Type B pancreatic cell (in vitro differentiated cells): Measurements from ENCODE around the gene SLC4A1AP. TPM values are rescaled to one million over a fixed set of nuclear protein-coding genes. Genes with fewer than 3 reads are reported as not detected.
A peak's percentile ranks its signal among the peaks of the same experiment; 100 is the strongest.

ENCODE experiments used
- DNase-seq: peaks from one replicate; pipeline ENCODE4 v3.0.0; 2021; ENCODE audit warnings: mixed read lengths; ENCODE audit not compliant: unreplicated experiment; ENCODE audit errors: extremely low spot score
- H3K27ac Mint-ChIP-seq: 2 replicates; pipeline ENCODE4 v1.8.0; 2021; ENCODE audit warnings: mild to moderate bottlenecking, mixed read lengths
- H3K27me3 Mint-ChIP-seq: 2 replicates; pipeline ENCODE4 v1.8.0; 2021; ENCODE audit warnings: mixed read lengths
- H3K36me3 Mint-ChIP-seq: 2 replicates; pipeline ENCODE4 v1.8.0; 2021; ENCODE audit warnings: mixed read lengths
- H3K4me1 Mint-ChIP-seq: one replicate; pipeline ENCODE4 v1.8.0; 2021; ENCODE audit warnings: mixed read lengths; ENCODE audit not compliant: unreplicated experiment
- H3K4me3 Mint-ChIP-seq: 2 replicates; pipeline ENCODE4 v1.8.0; 2021; ENCODE audit warnings: mild to moderate bottlenecking, mixed read lengths
- H3K9me3 Mint-ChIP-seq: 2 replicates; pipeline ENCODE4 v1.8.0; 2021; ENCODE audit warnings: mixed read lengths
- total RNA-seq: library from RNA; stranded (reverse); gene quantifications from 2 replicates; pipeline ENCODE4 v1.2.1, GENCODE V29; 2021; ENCODE audit warnings: low replicate concordance
- TF ChIP-seq, protein P1 (sequence below): fragments of 200-600 bp; sonication (generic); conservative IDR thresholded peaks from 2 replicates; pipeline ENCODE4 v1.5.0; 2021; ENCODE audit warnings: antibody characterized with exemption, mild to moderate bottlenecking

SLC4A1AP gene
- total RNA-seq, 1 donor from 2014 or later, result 20.7 TPM

- peaks cover 10% of the 10 kb centered on the region for H3K4me1 Mint-ChIP-seq
- peaks cover 19% of the 10 kb centered on the region for H3K27me3 Mint-ChIP-seq
- no peak overlapping the region for H3K4me3 Mint-ChIP-seq
- no peaks in the 10 kb centered on the region for H3K36me3 Mint-ChIP-seq
- no peaks in the 10 kb centered on the region for H3K9me3 Mint-ChIP-seq
- TF ChIP-seq, protein P1, sequence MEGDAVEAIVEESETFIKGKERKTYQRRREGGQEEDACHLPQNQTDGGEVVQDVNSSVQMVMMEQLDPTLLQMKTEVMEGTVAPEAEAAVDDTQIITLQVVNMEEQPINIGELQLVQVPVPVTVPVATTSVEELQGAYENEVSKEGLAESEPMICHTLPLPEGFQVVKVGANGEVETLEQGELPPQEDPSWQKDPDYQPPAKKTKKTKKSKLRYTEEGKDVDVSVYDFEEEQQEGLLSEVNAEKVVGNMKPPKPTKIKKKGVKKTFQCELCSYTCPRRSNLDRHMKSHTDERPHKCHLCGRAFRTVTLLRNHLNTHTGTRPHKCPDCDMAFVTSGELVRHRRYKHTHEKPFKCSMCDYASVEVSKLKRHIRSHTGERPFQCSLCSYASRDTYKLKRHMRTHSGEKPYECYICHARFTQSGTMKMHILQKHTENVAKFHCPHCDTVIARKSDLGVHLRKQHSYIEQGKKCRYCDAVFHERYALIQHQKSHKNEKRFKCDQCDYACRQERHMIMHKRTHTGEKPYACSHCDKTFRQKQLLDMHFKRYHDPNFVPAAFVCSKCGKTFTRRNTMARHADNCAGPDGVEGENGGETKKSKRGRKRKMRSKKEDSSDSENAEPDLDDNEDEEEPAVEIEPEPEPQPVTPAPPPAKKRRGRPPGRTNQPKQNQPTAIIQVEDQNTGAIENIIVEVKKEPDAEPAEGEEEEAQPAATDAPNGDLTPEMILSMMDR, result no peak
- no peak for DNase-seq
- H3K27ac Mint-ChIP-seq, result no peak overlapping the region
Measured at GRCh38 chr2:27711804-27712203, 48.1 kb downstream of the SLC4A1AP start.

DNA sequence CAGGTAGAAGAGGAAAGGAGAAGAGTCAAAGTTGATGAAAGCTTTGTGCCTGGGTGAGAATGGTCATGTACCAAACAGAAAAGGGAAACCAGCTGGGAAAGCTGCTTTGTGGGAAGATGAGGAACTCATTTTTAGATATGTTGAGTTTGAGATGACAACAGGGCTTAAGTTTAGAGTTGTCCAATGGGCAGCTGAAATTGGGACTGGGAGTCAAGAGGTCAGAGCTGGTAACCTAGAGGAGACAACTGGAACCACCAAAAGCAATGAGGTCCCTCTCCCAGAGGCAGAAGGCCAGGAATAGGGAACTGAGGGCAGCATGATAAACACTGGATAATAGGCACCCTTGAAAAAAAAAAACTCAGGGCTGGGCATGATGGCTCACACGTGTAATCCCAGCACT is 48.8 kb downstream of the SLC4A1AP start:
- Mint-ChIP-seq H3K9me3 (no peaks in the 10 kb centered on the region), H3K36me3 (no peaks in the 10 kb centered on the region), H3K4me1 (peaks cover 14% of the 10 kb centered on the region), H3K4me3 (peak overlapping the region; percentile 9), H3K27me3 (peaks cover 24% of the 10 kb centered on the region), H3K27ac (no peak overlapping the region)
- DNase-seq, result no peak
- TF ChIP-seq, protein P1, result no peak

DNA sequence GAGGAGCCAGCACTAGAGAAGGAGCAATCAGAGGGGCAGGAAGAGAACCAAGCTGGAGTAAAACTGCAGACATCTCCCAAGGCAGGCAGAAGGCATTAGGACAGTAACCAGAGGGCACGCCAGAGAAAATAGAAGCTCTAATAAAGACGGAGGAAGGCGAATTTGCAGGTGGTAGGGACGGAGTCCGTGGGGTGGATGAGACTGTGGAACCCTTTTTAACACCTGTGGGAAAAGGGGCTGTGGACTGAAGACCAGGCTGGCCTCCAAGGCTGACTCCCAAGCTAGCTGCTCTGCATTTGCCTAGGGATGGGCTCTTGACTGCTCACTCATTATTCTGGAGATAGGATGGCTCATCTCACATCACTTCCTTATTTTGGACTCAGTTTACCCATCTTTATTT is 49.5 kb downstream of the SLC4A1AP start:
- Mint-ChIP-seq H3K27me3 (peaks cover 24% of the 10 kb centered on the region), H3K4me3 (no peak overlapping the region), H3K36me3 (no peaks in the 10 kb centered on the region), H3K4me1 (peaks cover 14% of the 10 kb centered on the region), H3K27ac (no peak overlapping the region), H3K9me3 (no peaks in the 10 kb centered on the region)
- DNase-seq, result no peak
- TF ChIP-seq, protein P1, result no peak

GRCh38 chr2:27714053-27714452 is 50.4 kb downstream of the SLC4A1AP start:
- H3K4me3 Mint-ChIP-seq, result peak overlapping the region; percentile 85
- TF ChIP-seq, protein P1, result no peak
- no peaks in the 10 kb centered on the region for H3K36me3 Mint-ChIP-seq
- no peak overlapping the region for H3K27ac Mint-ChIP-seq
- H3K9me3 Mint-ChIP-seq, result no peaks in the 10 kb centered on the region
- peaks cover 14% of the 10 kb centered on the region for H3K4me1 Mint-ChIP-seq
- peaks cover 24% of the 10 kb centered on the region for H3K27me3 Mint-ChIP-seq
- DNase-seq, result no peak

- H3K9me3 Mint-ChIP-seq, result no peaks in the 10 kb centered on the region
- TF ChIP-seq, protein P1, result no peak
- H3K27ac Mint-ChIP-seq, result no peak overlapping the region
- H3K36me3 Mint-ChIP-seq, result no peaks in the 10 kb centered on the region
- DNase-seq, result no peak
- H3K4me1 Mint-ChIP-seq, result peaks cover 14% of the 10 kb centered on the region
- peak overlapping the region; percentile 85 for H3K4me3 Mint-ChIP-seq
- peaks cover 27% of the 10 kb centered on the region for H3K27me3 Mint-ChIP-seq
Measured at GRCh38 chr2:27714851-27715291, 51.2 kb downstream of the SLC4A1AP start.
